ENCODE results near the gene OR4C12.
"Not testable (repeated sequence)": the region's sequence is repeated elsewhere in the genome, so short reads cannot be mapped to it uniquely, and the experiment has no call there.

The OR4C12 gene

GRCh38 chr11:49982435-49982834 lies at the start of gene OR4C12:
Gene OR4C12, minus strand, starts transcription at chr11:49982535. Its CDS starts 34 bp downstream, at chr11:49982501.
- not testable (repeated sequence) for H3K4me1 ChIP-seq (ENCODE audit: control insufficient read depth in 1 of 2, insufficient read depth in 2 of 2, low read length in 2 of 2); H3K4me3 ChIP-seq (ENCODE audit: low read depth in 1 of 2, low read length in 2 of 2); H3K9me3 ChIP-seq (ENCODE audit: control insufficient read depth in 1 of 2, low read length in 2 of 2); H3K27ac ChIP-seq (ENCODE audit: low read depth, low read length); H3K27me3 ChIP-seq (ENCODE audit: control insufficient read depth in 1 of 2, insufficient read depth in 2 of 2, low read length in 2 of 2); H3K36me3 ChIP-seq (ENCODE audit: control insufficient read depth in 1 of 2, insufficient read depth in 2 of 2, low read length in 2 of 2); H3K9ac ChIP-seq (ENCODE audit: low read depth in 1 of 2, low read length in 2 of 2)

GRCh38 chr11:50030193-50030592 lies 47.9 kb upstream of the OR4C12 start:
- Histone ChIP-seq H3K9me3 (ENCODE audit: control insufficient read depth in 1 of 2, low read length in 2 of 2) (peaks cover 14 to 19% of the 10 kb centered on the region in 2 donors), H3K4me3 (ENCODE audit: low read depth in 1 of 2, low read length in 2 of 2) (no peak overlapping the region), H3K27me3 (ENCODE audit: control insufficient read depth in 1 of 2, insufficient read depth in 2 of 2, low read length in 2 of 2) (no peaks in the 10 kb centered on the region), H3K36me3 (ENCODE audit: control insufficient read depth in 1 of 2, insufficient read depth in 2 of 2, low read length in 2 of 2) (no peaks in the 10 kb centered on the region), H3K27ac (ENCODE audit: low read depth, low read length) (no peak overlapping the region), H3K4me1 (ENCODE audit: control insufficient read depth in 1 of 2, insufficient read depth in 2 of 2, low read length in 2 of 2) (no peaks in the 10 kb centered on the region), H3K9ac (ENCODE audit: low read depth in 1 of 2, low read length in 2 of 2) (no peak overlapping the region)

GRCh38 chr11:49995565-49995964 lies 13.2 kb upstream of the OR4C12 start:
- no peak overlapping the region for H3K27ac ChIP-seq (ENCODE audit: low read depth, low read length)
- peaks cover 5 to 15% of the 10 kb centered on the region in 2 donors for H3K9me3 ChIP-seq (ENCODE audit: control insufficient read depth in 1 of 2, low read length in 2 of 2)
- H3K9ac ChIP-seq (ENCODE audit: low read depth in 1 of 2, low read length in 2 of 2): no peak overlapping the region
- H3K4me3 ChIP-seq (ENCODE audit: low read depth in 1 of 2, low read length in 2 of 2): no peak overlapping the region
- no peaks in the 10 kb centered on the region for H3K36me3 ChIP-seq (ENCODE audit: control insufficient read depth in 1 of 2, insufficient read depth in 2 of 2, low read length in 2 of 2)
- H3K4me1 ChIP-seq (ENCODE audit: control insufficient read depth in 1 of 2, insufficient read depth in 2 of 2, low read length in 2 of 2): no peaks in the 10 kb centered on the region
- H3K27me3 ChIP-seq (ENCODE audit: control insufficient read depth in 1 of 2, insufficient read depth in 2 of 2, low read length in 2 of 2): no peaks in the 10 kb centered on the region

DNA sequence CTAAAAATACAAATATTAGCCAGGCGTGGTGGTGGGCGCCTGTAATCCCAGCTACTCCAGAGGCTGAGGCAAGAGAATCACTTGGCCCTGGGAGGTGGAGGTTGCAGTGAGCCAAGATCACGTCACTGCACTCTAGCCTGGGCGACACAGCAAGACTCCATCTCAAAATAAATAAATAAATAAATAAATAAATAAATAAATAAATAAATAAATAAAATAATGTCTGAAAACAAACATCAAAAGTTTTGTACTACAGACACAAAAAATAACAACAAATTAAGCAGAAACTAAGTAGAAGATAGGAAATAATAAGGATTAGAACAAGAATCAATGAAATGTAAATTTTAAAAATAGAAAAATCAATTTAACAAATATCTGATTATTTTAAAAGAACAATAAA lies 8.9 kb downstream of the OR4C12 start:
- not testable (repeated sequence) for H3K9me3 ChIP-seq (ENCODE audit: control insufficient read depth in 1 of 2, low read length in 2 of 2); H3K27ac ChIP-seq (ENCODE audit: low read depth, low read length); H3K4me3 ChIP-seq (ENCODE audit: low read depth in 1 of 2, low read length in 2 of 2); H3K4me1 ChIP-seq (ENCODE audit: control insufficient read depth in 1 of 2, insufficient read depth in 2 of 2, low read length in 2 of 2); H3K27me3 ChIP-seq (ENCODE audit: control insufficient read depth in 1 of 2, insufficient read depth in 2 of 2, low read length in 2 of 2); H3K9ac ChIP-seq (ENCODE audit: low read depth in 1 of 2, low read length in 2 of 2); H3K36me3 ChIP-seq (ENCODE audit: control insufficient read depth in 1 of 2, insufficient read depth in 2 of 2, low read length in 2 of 2)

GRCh38 chr11:49952091-49952490 lies 30.2 kb downstream of the OR4C12 start, which contains the start of gene OR4C13:
Gene OR4C13, plus strand, starts transcription at chr11:49952391. Its CDS starts 32 bp downstream, at chr11:49952423.
- no peak within 1 kb of the TSS for H3K9ac ChIP-seq (ENCODE audit: low read depth in 1 of 2, low read length in 2 of 2)
- H3K27ac ChIP-seq (ENCODE audit: low read depth, low read length): no peak within 1 kb of the TSS
- H3K9me3 ChIP-seq (ENCODE audit: control insufficient read depth in 1 of 2, low read length in 2 of 2): peaks cover 0 to 4% of the 10 kb centered on the region in 2 donors
- H3K4me1 ChIP-seq (ENCODE audit: control insufficient read depth in 1 of 2, insufficient read depth in 2 of 2, low read length in 2 of 2): no peaks in the 10 kb centered on the region
- H3K4me3 ChIP-seq (ENCODE audit: low read depth in 1 of 2, low read length in 2 of 2): no peak within 1 kb of the TSS
- no peaks in the 10 kb centered on the region for H3K36me3 ChIP-seq (ENCODE audit: control insufficient read depth in 1 of 2, insufficient read depth in 2 of 2, low read length in 2 of 2)
- H3K27me3 ChIP-seq (ENCODE audit: control insufficient read depth in 1 of 2, insufficient read depth in 2 of 2, low read length in 2 of 2): no peaks in the 10 kb centered on the region

DNA sequence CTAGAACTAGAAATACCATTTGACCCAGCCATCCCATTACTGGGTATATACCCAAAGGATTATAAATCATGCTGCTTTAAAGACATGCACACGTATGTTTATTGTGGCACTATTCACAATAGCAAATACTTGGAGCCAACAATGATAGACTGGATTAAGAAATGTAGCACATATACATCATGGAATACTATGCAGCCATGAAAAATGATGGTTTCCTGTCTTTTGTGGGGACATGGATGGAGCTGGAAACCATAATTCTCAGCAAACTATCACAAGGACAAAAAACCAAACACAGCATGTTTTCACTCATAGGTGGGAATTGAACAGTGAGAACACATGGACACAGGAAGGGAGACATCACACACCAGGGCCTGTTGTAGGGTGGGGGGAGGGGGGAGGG lies 33.6 kb downstream of the OR4C12 start:
- not testable (repeated sequence) for H3K4me1 ChIP-seq (ENCODE audit: control insufficient read depth in 1 of 2, insufficient read depth in 2 of 2, low read length in 2 of 2); H3K27me3 ChIP-seq (ENCODE audit: control insufficient read depth in 1 of 2, insufficient read depth in 2 of 2, low read length in 2 of 2)

More for the DNA sequence above, 33.6 kb downstream of the OR4C12 start:
- not testable (repeated sequence) for H3K9me3 ChIP-seq (ENCODE audit: control insufficient read depth in 1 of 2, low read length in 2 of 2); H3K27ac ChIP-seq (ENCODE audit: low read depth, low read length); H3K36me3 ChIP-seq (ENCODE audit: control insufficient read depth in 1 of 2, insufficient read depth in 2 of 2, low read length in 2 of 2); H3K9ac ChIP-seq (ENCODE audit: low read depth in 1 of 2, low read length in 2 of 2); H3K4me3 ChIP-seq (ENCODE audit: low read depth in 1 of 2, low read length in 2 of 2)

Data from duodenal mucosa (tissue), 2 donors.